GM19023 (cell line): ENCODE results near the gene PBX3.

ENCODE experiments used
- ATAC-seq: cut with Tn5 transposase; IDR thresholded peaks from one replicate; pipeline ENCODE4 v1.9.1; 2021; ENCODE audit warnings: mild to moderate bottlenecking, moderate library complexity; ENCODE audit not compliant: unreplicated experiment

The PBX3 gene

GRCh38 chr9:125854553-125855275 is 107.5 kb downstream of the PBX3 start:
- ATAC-seq = no peak

- ATAC-seq = no peak
Measured at GRCh38 chr9:125856331-125856730, 109.2 kb downstream of the PBX3 start.

DNA sequence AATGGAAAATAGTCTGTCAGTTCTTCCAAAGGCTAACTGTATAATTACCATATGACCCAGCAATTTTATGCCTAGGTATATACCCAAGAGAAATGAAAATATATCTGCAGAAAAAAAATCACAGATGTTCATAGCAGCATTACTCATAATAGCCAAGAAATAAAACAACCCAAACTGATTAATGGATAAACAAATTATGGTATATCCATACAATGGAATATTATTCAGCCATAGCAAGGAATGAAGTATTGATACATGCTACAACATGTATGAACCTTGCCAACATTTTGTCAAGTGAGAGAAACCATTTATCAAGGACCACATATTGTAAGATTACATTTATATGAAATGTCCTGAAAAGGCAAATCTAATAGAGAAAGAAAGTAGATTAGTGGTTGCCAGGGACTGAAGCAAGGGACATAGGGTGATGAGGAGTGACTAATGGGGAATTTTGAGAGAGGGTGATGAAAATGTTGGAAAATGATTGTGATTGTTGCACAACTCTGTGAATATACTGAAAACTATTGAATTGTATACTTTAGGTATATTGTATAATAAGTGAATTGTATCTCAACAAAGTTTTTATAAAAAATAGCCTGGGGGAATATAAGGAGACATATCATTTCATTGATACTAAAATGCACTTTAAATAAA is 114.4 kb downstream of the PBX3 start:
- no peak for ATAC-seq

- no peak for ATAC-seq
Measured at GRCh38 chr9:125863923-125864322, 116.8 kb downstream of the PBX3 start.

DNA sequence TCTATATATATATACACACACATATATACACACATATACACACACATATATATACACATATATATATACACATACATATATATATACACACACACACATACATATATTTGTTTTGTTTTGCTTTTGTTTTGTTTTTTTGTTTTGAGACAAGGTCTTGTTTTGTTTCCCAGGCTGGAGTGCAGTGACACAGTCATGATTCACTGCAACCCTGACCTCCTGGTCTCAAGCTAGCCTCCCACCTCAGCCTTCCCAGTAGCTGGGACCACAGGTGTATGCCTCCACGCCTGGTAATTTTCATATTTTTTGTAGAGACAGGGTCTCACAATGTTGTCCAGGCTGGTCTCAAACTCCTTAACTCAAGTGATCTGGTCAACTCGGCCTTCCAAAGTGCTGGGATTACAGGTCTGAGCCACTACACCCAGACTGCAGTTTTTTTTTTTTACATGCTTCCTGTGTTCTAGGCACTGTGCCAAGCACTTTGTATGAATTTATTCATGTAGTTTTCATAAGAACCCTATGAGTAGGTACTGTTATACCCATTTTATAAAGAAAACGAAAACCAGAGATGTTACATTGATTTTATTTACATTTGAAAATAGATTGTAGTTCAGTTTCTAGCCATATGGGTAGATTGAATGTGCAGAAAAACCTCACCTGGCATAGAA is 120.7 kb downstream of the PBX3 start:
- no peak for ATAC-seq

DNA sequence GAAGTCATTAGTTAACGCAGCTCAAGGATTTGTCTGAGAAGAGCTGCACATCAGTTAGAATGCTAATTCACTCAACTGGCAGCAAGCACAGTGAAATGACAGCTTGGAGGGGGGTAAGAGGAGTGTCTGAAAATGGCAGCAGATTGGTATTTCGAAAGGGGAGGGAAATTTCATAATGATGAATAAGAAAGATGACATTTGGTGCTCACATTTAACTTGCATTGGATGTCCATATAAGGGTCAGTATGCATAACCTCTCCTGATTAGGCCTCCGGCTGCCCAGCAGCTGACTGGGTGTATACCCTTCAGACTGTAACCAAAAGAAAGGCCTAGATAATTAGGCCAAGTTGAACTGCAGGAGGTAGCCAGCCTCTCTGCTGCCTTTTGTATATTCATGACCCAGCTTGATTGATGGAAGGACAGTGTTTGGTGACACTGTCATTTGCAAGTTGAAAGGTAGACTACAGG is 131.0 kb downstream of the PBX3 start:
- ATAC-seq = no peak

DNA sequence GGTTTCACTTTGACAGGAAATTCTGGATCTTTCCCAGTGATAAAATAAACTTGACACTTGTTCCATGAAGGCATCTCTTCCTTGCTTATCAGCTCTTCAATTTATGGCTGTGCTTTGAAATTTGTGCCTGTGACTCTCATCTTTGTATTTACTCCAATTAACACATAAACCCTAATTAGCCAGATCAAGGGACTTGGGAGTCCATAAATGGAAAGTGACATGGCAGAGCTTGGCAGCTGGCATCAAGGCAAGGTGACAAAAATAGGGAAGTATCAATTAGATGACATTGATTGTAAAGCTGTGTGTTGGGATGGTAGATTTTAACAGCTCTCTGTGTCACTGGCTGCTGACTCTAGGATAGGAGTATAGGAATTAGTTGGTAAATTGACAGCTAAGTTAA is 133.9 kb downstream of the PBX3 start:
- ATAC-seq = no peak

DNA sequence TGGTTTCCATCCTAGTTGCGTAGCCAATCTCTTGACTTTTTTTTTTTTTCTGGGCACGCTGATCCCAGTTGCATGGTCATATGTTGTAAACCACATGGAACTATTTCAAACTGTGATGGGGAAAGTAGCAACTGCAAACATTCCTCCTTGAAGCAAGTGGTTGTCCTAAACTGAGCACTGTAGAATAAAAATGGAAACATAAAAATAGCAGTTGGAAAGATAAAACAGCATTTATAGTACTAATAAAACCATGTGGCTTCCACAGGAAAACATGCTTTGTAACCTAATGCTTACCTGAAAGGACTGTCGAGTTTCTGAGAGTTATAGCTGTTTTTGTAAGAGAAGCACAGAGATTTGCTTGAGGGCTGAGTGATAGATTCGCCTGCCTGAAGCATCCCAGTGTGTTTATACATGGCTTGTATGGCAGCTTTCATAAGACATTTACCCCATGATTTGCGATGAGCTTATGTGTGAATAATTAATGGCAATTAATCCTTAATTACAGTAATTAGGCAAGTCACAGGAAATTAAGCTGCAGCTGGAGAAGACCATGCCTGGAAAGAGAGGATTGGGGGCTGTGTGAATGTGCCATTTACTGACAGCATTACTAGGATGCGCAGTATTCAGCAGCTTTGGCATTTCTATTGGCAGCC is 136.5 kb downstream of the PBX3 start:
- ATAC-seq = no peak

GRCh38 chr9:125884218-125884595 is 137.0 kb downstream of the PBX3 start:
- ATAC-seq = no peak

- no peak for ATAC-seq
Measured at GRCh38 chr9:125885405-125886034, 138.3 kb downstream of the PBX3 start.

GRCh38 chr9:125886365-125886764 is 139.2 kb downstream of the PBX3 start:
- ATAC-seq = no peak

- no peak for ATAC-seq
Measured at GRCh38 chr9:125887172-125887571, 140.0 kb downstream of the PBX3 start.

GRCh38 chr9:125888211-125888610 is 141.0 kb downstream of the PBX3 start:
- ATAC-seq = no peak

DNA sequence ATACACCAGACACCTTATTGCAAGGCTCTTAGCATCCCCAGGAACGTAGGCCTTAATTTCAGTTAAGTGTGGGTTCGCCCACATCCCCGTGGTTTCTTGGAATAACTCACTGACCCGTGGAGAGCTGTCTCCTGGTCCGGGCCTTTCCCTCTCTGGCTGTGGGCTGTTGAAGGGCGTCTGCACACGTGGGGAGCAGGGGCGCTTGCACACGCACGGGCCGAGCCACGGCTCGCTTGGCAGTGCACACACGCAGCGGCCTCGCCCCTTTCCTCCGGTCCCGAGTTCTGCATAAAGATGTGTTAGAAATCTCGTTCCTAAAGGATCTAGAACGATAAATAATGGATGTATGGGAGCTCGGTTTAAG is 141.9 kb downstream of the PBX3 start:
- peak; percentile 27 for ATAC-seq

DNA sequence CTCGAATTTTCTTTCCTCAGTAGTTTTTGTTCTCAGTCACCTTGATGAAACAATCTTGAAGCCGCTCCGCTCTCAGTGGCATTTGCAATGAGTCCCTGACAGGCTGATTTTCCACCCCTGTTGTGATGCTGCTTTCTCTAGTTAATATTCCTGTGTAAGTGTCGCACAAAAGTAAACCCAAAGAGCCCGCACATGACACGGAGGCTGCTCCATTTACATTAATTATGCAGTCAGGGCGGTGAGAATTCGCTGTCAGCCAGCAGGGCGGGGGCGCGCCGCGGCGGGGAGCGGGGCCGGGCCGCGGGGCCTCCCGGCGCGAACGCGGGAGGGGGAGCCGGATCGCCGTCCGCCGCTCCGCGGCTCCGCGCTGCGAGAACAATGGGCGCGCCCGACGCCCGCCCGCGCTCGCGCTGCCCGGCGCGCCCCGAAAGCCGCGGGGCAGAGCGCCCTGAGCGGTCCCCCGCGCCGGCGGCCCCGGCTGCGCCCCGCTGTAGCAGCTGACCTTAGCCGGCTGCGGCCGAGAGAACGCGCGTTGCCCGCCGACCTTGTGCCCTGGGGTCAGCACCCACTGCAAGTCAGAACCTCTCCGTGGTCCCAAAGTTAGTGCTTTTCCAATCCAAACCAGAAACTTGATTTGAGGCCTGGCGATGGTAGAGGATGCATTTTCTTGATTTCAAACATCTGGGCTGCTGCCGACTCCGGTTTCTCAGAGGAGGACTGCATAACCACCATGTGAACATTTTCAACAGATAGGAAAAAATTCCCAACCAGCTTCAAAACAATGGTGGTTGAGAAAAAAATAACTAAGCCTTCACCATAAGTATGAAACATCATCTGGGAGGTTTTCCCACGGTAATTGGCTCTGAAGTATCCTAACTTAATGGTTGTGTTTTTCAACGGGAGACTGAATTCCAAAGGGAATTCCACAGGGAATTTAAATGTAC is 142.6 kb downstream of the PBX3 start:
- ATAC-seq = peak; percentile 54

DNA sequence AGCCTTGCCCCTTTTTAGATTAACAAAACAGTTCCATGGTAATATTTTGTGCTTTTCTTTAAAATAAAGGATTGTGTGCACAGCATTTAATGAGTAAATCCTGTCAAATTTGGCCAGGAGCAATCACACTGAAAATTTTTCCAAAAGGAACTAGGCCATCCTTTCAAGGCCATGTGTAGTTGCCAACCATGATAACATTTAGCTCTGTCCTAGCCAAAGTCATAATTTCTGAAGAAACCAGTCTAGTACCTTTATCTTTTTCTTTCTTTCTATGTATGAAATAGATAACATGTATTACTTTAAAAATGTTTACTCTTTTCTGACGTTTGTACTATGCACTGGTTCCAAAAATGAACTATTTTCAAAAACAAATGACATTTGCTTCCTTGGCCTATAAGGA is 143.7 kb downstream of the PBX3 start:
- ATAC-seq = no peak

GRCh38 chr9:125893277-125893676 is 146.1 kb downstream of the PBX3 start:
- no peak for ATAC-seq

DNA sequence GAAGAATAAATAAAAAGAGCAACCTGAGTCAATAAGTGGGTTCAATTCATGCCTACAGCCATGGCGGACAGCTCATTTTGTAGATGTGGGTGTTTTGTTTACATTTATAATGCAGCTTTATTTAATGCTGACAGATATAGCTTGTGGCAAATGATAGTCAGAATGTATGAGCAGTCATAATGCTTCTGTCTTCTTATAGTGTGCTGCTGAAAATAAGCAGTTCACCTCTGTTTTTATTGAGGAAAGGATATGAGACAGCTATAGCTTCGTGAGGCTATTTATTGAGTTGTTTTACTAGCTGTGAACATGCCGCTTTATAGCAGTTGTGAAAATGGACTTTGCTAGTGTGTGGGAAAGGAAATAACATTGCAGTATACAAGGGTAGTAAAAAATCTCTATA is 147.4 kb downstream of the PBX3 start:
- no peak for ATAC-seq

GRCh38 chr9:125896404-125896803 is 149.2 kb downstream of the PBX3 start:
- ATAC-seq = no peak

GRCh38 chr9:125896964-125897363 is 149.8 kb downstream of the PBX3 start:
- no peak for ATAC-seq
